Ovary (tissue), 3 donors: ENCODE measurements around the gene PSIP1.

Experiments
- EP300 ChIP-seq: sonication (generic); formaldehyde crosslinking; IDR thresholded peaks from one replicate; pipeline ENCODE4 v1.6.1; 2017; ENCODE audit warnings: antibody characterized with exemption
- POLR2A ChIP-seq: fragments of 450-650 bp; IDR thresholded peaks from one replicate; pipeline ENCODE4 v1.6.1; 2017; ENCODE audit warnings: antibody characterized with exemption, mild to moderate bottlenecking, moderate library complexity
- TF ChIP-seq, protein P1 (sequence below), 3 donors: fragments of 450-650 bp in 2 of 3; fragments of 200-600 bp in 1 of 3; IDR thresholded peaks; one replicate each; pipeline versions ENCODE4 v1.5.1 to v1.8.0; 2016 to 2022; ENCODE audit warnings: antibody characterized with exemption in 3 of 3, mild to moderate bottlenecking in 1 of 3
- donor health status: DM: no; HTN: no; CAD: no.

DNA sequence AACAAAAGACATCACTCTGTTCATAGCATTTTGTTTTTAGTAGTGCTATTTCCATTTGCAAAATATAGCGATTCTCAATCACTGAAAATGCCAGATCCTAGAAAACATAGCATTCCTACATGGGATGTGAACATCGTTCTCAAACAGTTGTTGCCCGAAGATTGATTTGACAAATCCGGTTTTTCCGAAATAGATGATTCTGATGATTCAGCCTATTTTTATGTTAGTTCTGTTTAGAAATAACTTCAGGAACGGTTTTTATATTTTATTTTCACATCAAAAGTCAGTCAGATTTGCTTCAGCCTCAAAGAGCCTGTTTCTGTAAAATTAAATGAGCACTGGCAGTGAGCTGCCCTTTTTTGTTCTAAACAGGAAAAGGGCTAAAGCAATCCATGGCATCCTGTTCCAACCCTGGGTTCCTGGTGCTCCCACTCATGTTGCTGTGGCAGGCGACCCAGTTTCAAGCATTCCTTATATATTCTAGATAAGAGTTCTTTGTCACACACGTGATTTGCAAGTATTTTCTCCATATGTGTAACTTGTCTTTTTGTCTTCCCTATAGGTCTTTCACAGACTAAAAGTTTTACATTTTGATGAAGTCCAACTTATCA is 14.2 kb upstream of the PSIP1 start:
- TF ChIP-seq, protein P1, sequence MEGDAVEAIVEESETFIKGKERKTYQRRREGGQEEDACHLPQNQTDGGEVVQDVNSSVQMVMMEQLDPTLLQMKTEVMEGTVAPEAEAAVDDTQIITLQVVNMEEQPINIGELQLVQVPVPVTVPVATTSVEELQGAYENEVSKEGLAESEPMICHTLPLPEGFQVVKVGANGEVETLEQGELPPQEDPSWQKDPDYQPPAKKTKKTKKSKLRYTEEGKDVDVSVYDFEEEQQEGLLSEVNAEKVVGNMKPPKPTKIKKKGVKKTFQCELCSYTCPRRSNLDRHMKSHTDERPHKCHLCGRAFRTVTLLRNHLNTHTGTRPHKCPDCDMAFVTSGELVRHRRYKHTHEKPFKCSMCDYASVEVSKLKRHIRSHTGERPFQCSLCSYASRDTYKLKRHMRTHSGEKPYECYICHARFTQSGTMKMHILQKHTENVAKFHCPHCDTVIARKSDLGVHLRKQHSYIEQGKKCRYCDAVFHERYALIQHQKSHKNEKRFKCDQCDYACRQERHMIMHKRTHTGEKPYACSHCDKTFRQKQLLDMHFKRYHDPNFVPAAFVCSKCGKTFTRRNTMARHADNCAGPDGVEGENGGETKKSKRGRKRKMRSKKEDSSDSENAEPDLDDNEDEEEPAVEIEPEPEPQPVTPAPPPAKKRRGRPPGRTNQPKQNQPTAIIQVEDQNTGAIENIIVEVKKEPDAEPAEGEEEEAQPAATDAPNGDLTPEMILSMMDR (IDR thresholded peaks at IDR 0.05), result no peak
- TF ChIP-seq POLR2A (no peak), EP300 (no peak)
